ENCODE measurements around the gene CENPC. TPM values are rescaled to one million over a fixed set of nuclear protein-coding genes. Genes with fewer than 3 reads are reported as not detected.

The CENPC gene
- total RNA-seq, 2 donors from 2014 or later: 22.9 to 32.3 TPM

DNA sequence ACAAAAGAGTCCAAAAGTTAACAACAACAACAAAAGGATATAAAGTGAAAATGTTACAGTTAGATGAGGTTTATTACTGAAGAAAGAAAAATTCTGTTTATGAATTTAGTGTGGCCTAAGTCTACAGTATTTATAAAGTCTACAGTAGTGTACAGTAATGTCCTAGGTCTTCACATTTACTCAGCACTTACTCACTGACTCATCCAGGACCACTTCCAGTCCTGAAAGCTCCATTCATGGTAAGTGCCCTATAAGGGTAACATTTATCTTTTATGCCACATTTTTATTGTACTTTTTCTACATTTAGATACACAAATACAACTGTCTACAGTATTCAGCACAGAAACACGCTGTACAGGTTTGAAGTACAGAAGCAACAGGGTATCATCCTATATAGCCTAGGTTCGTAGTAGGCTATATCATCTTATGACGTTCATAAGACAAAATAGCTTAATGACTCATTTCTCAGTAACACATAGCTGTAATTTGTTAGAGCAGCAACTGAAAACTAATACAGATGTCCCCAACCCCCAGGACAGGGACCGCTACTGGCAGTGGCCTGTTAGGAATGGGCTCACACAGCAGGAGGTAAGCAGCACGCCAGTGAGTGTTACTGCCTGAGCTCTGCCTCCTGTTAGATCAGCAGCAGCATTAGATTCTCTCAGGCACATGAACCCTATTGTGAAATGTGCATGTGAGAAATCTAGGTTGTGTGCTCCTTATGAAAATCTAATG, 61.3 kb downstream of the CENPC start:
- Mint-ChIP-seq H3K9me3 (peaks cover 27% of the 10 kb centered on the region), H3K27me3 (ENCODE audit: insufficient read depth) (no peaks in the 10 kb centered on the region), H3K36me3 (ENCODE audit: low read depth) (peaks cover 62% of the 10 kb centered on the region), H3K27ac (no peak overlapping the region), H3K4me1 (peaks cover 11% of the 10 kb centered on the region), H3K4me3 (no peak overlapping the region)
- TF ChIP-seq, protein P1, sequence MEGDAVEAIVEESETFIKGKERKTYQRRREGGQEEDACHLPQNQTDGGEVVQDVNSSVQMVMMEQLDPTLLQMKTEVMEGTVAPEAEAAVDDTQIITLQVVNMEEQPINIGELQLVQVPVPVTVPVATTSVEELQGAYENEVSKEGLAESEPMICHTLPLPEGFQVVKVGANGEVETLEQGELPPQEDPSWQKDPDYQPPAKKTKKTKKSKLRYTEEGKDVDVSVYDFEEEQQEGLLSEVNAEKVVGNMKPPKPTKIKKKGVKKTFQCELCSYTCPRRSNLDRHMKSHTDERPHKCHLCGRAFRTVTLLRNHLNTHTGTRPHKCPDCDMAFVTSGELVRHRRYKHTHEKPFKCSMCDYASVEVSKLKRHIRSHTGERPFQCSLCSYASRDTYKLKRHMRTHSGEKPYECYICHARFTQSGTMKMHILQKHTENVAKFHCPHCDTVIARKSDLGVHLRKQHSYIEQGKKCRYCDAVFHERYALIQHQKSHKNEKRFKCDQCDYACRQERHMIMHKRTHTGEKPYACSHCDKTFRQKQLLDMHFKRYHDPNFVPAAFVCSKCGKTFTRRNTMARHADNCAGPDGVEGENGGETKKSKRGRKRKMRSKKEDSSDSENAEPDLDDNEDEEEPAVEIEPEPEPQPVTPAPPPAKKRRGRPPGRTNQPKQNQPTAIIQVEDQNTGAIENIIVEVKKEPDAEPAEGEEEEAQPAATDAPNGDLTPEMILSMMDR (conservative IDR thresholded peaks at IDR 0.05): no peak
- Histone ChIP-seq H3K27me3 (ENCODE audit: control insufficient read depth, insufficient read depth, low read length, poor library complexity, severe bottlenecking) (no peaks in the 10 kb centered on the region), H3K36me3 (ENCODE audit: control insufficient read depth, insufficient read depth, low read length) (peaks cover 50% of the 10 kb centered on the region), H3K9me3 (ENCODE audit: control insufficient read depth, low read length) (peaks cover 30% of the 10 kb centered on the region), H3K4me1 (ENCODE audit: control insufficient read depth, insufficient read depth, low read length) (peaks cover 4% of the 10 kb centered on the region), H3K27ac (ENCODE audit: low read depth, low read length) (no peak overlapping the region), H3K9ac (ENCODE audit: extremely low read depth, low read length, poor library complexity, severe bottlenecking) (no peak overlapping the region), H3K4me3 (ENCODE audit: low read length) (no peak overlapping the region)
- DNase-seq: peak; percentile 79
- WGBS, 2 experiments (ENCODE audit: insufficient coverage in 1 of 2, insufficient read length in 1 of 2): 63 to 85% methylated on average over 3 to 5 of the region's 5 CpGs

DNA sequence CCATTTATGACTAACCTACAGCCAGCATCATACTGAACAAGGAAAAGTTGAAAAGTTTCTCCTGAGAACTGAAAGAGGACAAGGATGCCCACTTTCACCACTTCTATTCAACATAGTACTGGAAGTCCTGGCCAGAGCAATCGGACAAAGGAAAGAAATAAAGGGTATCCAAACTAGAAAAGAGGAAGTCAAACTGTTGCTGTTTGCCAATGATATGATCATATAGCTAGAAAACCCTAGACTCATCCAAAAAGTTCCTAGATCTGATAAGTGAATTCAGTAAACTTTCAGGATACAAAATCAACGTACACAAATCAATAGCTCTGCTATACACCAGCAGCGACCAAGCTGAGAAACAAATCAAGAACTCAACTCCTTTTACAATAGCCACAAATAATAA, 64.5 kb downstream of the CENPC start:
- Mint-ChIP-seq H3K27ac (no peak overlapping the region), H3K27me3 (ENCODE audit: insufficient read depth) (no peaks in the 10 kb centered on the region), H3K36me3 (ENCODE audit: low read depth) (peaks cover 63% of the 10 kb centered on the region), H3K4me3 (no peak overlapping the region), H3K4me1 (peaks cover 39% of the 10 kb centered on the region), H3K9me3 (peaks cover 27% of the 10 kb centered on the region)
- H3K4me1 ChIP-seq (ENCODE audit: control insufficient read depth, insufficient read depth, low read length): peaks cover 11% of the 10 kb centered on the region
- H3K9ac ChIP-seq (ENCODE audit: extremely low read depth, low read length, poor library complexity, severe bottlenecking): no peak overlapping the region
- peak overlapping the region; percentile 3 for H3K4me3 ChIP-seq (ENCODE audit: low read length)
- TF ChIP-seq, protein P1 (conservative IDR thresholded peaks at IDR 0.05): no peak
- H3K27me3 ChIP-seq (ENCODE audit: control insufficient read depth, insufficient read depth, low read length, poor library complexity, severe bottlenecking): no peaks in the 10 kb centered on the region
- H3K27ac ChIP-seq (ENCODE audit: low read depth, low read length): no peak overlapping the region
- DNase-seq: no peak
- WGBS, 2 experiments (ENCODE audit: insufficient coverage in 1 of 2, insufficient read length in 1 of 2): 93 to 100% methylated on average over 1 to 3 of the region's 3 CpGs
- peaks cover 48% of the 10 kb centered on the region for H3K36me3 ChIP-seq (ENCODE audit: control insufficient read depth, insufficient read depth, low read length)
- H3K9me3 ChIP-seq (ENCODE audit: control insufficient read depth, low read length): peaks cover 30% of the 10 kb centered on the region

DNA sequence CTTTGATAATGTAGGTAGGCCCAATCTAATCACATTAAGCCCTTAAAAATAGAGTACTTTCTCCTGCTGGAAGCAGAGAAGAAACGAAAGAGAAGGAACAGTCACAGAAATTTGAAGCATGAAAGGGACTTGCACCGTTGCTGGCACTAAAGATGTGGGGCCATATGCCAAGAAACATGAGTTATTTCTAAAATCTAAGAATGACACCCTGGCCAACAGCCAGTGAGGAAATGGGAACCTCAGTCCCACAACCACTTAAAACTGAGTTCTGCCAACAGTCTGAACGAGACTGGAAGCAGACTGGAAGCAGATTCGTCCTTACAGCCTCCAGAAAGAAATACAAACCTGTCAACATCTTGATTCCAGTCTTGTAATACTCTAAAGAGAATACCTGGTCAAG, 70.1 kb downstream of the CENPC start:
- peaks cover 7% of the 10 kb centered on the region for H3K9me3 Mint-ChIP-seq
- no peak overlapping the region for H3K4me3 Mint-ChIP-seq
- DNase-seq: no peak
- H3K9ac ChIP-seq (ENCODE audit: extremely low read depth, low read length, poor library complexity, severe bottlenecking): no peak overlapping the region
- TF ChIP-seq, protein P1 (conservative IDR thresholded peaks at IDR 0.05): no peak
- peaks cover 53% of the 10 kb centered on the region for H3K36me3 Mint-ChIP-seq (ENCODE audit: low read depth)
- H3K9me3 ChIP-seq (ENCODE audit: control insufficient read depth, low read length): peaks cover 8% of the 10 kb centered on the region
- no peak overlapping the region for H3K27ac Mint-ChIP-seq
- no peaks in the 10 kb centered on the region for H3K27me3 Mint-ChIP-seq (ENCODE audit: insufficient read depth)
- H3K4me1 ChIP-seq (ENCODE audit: control insufficient read depth, insufficient read depth, low read length): peaks cover 6% of the 10 kb centered on the region
- H3K4me3 ChIP-seq (ENCODE audit: low read length): no peak overlapping the region
- H3K36me3 ChIP-seq (ENCODE audit: control insufficient read depth, insufficient read depth, low read length): peaks cover 44% of the 10 kb centered on the region
- WGBS, 2 experiments (ENCODE audit: insufficient coverage in 1 of 2, insufficient read length in 1 of 2): 93 to 94% methylated on average over 3 to 4 of the region's 4 CpGs
- H3K27me3 ChIP-seq (ENCODE audit: control insufficient read depth, insufficient read depth, low read length, poor library complexity, severe bottlenecking): no peaks in the 10 kb centered on the region
- H3K27ac ChIP-seq (ENCODE audit: low read depth, low read length): no peak overlapping the region
- H3K4me1 Mint-ChIP-seq: peaks cover 40% of the 10 kb centered on the region

Measured in endodermal cell (in vitro differentiated cells).